ENCODE data around the gene MAN2B1. TPM values are rescaled to one million over a fixed set of nuclear protein-coding genes. Genes with fewer than 3 reads are reported as not detected.

MAN2B1 gene
- total and polyA plus RNA-seq, 2 of the 8 experiments (the other 6 are each of a cell fraction or from before 2014, with no cell fraction given) = 55.3 to 76.3 TPM

GRCh38 chr19:12666265-12667048 is at the start of gene MAN2B1, which contains the start of gene WDR83 (continued):
- peak; percentile 31; the same call in 1 of the 2 replicates for TF ChIP-seq TBP (IDR thresholded peaks at IDR 0.05; ENCODE audit: low read depth, low read length)
- peak in 1 of 2 experiments; percentile 67; a peak in 2 of 3 replicates for TF ChIP-seq POLR2A (IDR thresholded peaks at IDR 0.05; ENCODE audit: control extremely low read depth in 1 of 2, low read depth in 2 of 2, low read length in 2 of 2)
- TF ChIP-seq EGR1 (IDR thresholded peaks at IDR 0.05; ENCODE audit: borderline replicate concordance, low read depth, low read length) = peak; percentile 6; the same call in 1 of the 2 replicates
